Stimulated activated CD8-positive, alpha-beta memory T cell treated with anti-CD3 and anti-CD28 coated beads, Interleukin-4, amount 100 ng/mL, for 4 hours (primary cell): Measurements from ENCODE around the gene LARGE1.

Experiments
- DNase-seq, 2 donors: peaks; one replicate each; pipeline ENCODE4 v3.0.0-alpha.2; 2020; ENCODE audit warnings: low read depth in 2 of 2, low spot score in 1 of 2

Gene LARGE1

DNA sequence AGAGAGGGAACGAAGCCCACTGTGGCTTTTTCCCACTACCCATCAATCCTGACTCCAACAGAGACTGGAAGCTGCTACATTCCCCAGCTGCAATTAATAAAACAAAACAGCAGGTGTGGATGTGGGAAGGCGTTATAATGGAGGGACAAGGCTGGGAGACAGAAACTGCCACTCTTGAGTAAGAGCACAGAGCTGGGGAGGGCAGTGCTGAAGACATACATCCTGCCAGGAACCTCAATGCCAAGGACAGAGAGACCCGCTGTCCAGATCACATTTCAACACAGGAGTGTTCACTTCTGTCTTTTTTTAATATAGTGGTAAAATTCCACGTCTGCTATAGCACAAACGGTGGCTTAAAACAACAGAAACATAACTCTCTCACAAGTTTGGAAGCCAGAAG lies 94.5 kb downstream of the LARGE1 start:
- no peak for DNase-seq

DNA sequence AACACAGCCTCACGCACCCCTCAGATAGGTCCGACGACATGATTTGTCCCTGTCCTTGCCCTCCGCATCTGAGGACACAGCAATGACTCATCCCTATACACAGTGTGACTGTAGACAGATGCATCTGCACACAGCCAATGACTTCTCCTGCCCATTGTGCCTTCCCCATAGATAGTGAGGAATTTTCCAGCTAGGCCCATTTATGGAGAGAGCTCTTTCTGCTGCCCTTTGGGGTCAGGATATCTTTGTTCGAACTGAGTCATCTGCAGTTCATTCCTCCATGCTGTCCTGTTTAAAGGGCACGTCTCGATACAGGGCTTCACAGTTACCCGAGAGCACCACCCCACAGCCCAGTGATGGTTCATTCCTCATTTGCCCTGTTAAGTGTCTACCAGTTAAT lies 96.7 kb downstream of the LARGE1 start:
- DNase-seq: no peak

- no peak for DNase-seq
These were observed 99.0 kb downstream of the LARGE1 start for GRCh38 chr22:33821290-33821689.

- no peak for DNase-seq
These were observed 100.5 kb downstream of the LARGE1 start for GRCh38 chr22:33819743-33820142.

DNA sequence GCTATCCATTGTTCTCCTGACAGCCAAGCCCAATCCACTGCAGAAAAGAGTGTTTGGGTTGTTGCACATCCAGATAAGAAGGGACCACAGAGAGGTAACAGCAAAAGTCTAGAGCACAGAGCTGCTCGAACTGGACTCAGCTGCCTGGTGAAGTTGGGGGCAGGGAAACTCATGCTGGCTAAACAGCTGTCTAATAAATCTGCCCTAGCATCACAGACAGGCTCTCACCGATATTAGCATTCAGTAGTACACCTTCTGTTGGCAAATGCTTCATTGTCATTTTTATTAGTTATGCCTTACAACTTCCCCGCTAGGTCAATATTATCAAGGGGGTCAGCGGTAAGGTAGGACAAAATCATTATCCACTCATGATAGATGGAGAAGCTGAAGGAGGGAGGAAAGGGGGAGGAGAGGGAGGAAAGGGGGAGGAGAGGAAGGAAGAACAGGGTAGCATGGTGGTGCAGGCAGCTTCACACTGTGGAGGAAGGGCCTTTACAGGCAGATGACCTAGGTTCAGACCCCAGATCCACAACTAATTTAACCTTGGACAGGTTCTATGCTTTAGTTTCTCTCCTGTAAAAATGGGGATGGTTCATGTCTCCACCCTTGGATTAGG lies 102.7 kb downstream of the LARGE1 start:
- DNase-seq: no peak

GRCh38 chr22:33812360-33812977 lies 107.8 kb downstream of the LARGE1 start:
- no peak for DNase-seq

- DNase-seq: no peak
These were observed 108.6 kb downstream of the LARGE1 start for GRCh38 chr22:33811686-33812085.

DNA sequence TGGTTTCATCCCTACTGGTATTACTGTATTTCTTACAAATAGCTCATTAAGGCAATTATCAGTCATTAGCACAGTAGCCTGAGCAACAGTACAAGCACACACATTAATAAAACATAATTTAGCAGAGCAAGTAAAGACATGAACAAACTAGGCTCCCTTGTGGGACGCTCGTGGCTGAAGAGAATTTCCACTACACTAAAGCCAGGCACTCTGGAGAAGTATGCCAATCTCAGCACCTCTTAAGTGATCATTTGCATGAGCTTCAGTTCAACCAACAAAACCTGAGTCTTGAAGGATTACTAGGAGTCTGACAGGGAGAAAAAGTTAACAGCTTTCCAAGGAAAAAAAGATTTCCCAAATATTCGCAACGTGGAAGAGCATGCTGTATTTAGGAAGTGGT lies 109.1 kb downstream of the LARGE1 start:
- DNase-seq: no peak

GRCh38 chr22:33807470-33807869 lies 112.8 kb downstream of the LARGE1 start:
- DNase-seq: no peak

DNA sequence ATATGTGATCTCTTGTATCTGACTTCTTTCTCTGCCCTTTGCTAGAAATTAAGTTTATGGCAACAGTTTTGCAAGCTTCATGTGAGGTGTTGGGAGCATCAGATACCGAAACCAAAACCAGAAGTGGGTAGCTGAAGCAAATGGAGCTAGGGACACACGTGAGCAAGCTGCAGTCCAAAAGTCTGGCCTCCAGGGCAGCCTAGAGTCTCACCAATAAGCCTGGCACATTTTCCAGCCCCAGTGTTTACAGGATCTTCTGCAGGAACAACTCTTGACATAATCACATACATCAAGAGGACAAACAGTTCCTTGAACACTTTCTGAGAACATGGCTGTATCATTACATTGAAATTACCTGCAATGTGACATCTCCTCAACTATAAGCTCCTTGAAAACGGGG lies 114.1 kb downstream of the LARGE1 start:
- DNase-seq: no peak

DNA sequence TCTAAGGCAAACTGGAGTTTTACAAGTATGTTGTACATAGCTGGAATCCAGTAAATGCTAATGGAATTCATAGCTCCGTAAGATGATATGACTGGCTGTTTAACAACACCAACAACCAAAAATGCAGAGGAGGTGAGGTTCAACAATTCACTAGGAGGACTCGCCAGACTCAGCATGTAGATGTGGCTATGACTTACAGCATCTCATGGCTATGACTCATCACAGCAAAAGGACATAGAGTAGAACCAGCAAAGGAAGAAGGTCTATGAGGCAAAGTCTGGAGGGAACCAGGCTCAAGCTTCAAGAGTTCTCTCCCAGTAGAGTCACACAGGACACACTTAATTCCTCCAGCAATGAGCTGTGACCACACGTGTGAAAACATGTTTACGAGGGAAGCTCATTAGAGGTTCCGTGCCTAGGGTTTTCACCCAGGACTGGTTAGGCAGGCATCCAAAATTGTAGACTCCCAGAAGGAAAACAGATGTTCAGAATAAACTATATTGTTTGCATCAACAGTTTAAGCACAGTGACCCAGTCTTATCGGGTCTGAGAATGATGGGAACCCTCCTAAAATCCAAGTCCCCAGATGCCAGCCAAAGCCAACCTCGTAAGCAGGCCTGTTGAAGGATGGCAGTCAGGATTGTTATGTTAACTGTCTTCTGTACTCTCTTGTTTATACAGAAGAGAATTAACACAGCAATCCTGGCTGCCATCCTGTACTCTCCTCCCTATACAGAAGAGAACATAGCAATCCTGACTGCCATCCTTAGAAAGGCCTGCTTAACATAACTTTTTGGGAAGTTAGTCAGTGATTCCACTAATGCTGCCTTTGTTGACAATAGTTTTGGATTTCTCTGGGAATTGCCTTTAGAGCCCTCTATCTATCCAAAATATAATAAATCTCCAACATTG lies 116.6 kb downstream of the LARGE1 start:
- no peak for DNase-seq

GRCh38 chr22:33798401-33798800 lies 121.9 kb downstream of the LARGE1 start:
- DNase-seq: no peak

DNA sequence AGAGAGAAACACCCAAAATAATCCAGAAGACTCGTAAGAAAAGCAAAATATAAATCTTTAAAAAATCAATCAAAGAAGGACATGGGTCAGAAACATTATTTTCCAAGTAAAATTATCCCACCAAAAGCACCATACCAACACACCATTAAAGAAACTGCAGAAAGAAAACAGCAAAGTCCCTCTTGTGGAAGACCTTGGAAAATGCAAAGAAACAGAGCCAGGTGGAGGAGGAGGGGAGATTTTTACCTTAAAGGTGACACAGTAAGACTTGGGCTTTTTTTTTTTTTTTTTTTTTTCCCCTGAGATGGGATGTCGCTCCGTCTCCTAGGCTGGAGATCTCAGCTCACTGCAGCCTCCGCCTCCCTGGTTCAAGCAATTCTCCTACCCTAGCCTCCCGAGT lies 123.8 kb downstream of the LARGE1 start:
- no peak for DNase-seq

DNA sequence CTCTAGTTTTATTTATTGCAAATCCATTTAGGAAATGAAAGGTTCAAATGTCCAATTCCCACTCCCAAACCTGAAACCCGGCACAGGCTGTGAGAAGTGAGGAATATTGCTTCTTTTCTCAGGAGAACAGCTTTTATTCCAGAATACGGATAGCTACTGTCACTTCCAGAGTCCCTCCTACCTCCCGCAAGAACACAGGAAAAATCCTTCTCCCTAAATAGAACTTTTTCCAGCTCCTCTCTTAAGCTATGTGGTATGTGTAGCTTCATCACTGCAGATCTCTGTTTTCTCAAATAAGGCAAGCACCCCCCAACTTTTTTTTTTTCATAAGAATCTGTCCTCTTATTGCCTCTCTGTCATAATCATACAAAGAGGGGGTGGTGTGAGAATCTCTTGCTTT lies 126.8 kb downstream of the LARGE1 start:
- DNase-seq: no peak

DNA sequence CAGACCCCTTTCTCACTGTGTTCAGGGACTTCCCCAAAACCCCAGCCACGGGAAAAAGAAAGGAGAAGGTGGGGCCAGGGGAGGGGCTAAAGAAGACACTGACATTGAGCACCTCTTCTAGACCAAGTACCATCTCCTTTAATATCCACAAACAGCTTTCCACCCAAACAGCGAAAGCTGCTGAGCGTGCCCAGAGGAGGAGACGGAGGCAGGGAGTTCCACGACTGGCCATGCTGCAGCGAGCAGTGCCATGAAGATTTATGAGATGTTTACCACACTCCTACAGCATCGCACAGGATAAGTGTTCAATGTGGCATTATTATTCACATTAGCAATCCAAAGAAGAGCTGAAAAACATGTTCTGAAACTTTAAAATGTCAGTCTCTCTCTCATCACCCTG lies 127.4 kb downstream of the LARGE1 start:
- no peak for DNase-seq

- no peak for DNase-seq
These were observed 130.5 kb downstream of the LARGE1 start for GRCh38 chr22:33789690-33790253.

DNA sequence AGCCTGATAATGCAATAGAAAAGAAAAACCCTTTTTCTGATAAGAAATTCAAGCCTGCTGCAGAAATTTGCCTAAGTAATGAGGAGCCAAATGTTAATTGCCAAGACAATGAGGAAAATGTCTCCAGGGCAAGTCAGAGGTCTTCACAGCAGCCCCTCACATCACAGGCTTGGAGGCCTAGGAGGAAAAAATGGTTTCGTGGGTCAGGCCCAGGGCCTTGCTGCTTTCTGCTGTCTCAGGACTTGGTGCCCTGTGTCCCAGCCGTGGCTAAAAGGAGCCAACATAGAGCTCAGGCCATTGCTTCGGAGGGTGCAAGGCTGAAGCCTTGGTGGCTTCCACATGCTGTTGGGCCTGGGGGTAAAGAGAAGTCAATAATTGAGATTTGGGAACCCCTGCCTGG lies 131.3 kb downstream of the LARGE1 start:
- DNase-seq: no peak

DNA sequence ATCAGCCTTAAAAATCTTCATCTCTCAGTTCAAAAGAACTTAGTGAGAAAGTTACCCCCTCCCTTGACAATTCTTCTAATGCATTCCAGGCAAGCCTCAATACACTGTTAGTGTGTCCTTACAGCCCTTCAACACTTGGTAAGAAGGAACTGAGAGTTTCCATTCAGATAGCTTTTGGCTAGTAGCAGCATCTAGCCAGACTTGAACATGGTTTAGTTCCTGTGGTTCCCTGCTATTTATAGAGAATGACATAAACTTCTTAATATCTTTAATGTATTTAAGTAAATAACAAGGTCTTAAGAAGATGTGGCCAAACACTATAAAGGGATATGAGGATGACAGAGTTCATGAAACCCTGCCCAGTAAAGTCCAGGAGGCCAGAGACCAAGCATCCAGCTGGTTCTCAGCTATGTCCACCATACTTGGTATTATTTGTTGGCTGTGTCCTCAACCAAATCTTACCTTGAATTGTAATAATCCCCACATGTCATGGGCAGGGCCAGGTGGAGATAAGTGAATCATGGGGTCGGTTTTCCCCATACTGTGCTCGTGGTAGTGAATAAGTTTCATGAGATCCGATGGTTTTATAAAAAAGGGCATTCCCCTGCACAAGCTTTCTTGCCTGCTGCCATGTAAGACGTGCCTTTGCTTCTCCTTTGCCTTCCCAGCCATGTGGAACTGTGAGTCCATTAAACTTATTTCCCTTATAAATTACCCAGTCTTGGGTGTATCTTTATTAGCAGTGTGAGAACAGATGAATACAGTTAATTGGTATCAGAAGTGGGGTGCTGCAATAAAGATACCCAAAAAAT lies 132.4 kb downstream of the LARGE1 start:
- no peak for DNase-seq

- DNase-seq: no peak
These were observed 134.1 kb downstream of the LARGE1 start for GRCh38 chr22:33786149-33786548.

GRCh38 chr22:33785283-33785968 lies 134.8 kb downstream of the LARGE1 start:
- DNase-seq: no peak

GRCh38 chr22:33781411-33781810 lies 138.9 kb downstream of the LARGE1 start:
- DNase-seq: no peak
